ENCODE data around the gene IGF2R. TPM values are rescaled to one million over a fixed set of nuclear protein-coding genes. Genes with fewer than 3 reads are reported as not detected.
A peak's percentile ranks its signal among the peaks of the same experiment; 100 is the strongest.
"Not testable (repeated sequence)": the region's sequence is repeated elsewhere in the genome, so short reads cannot be mapped to it uniquely, and the experiment has no call there.

IGF2R gene
- 10 to 100 TPM; 55.1 to 59.1 (median 57.3) TPM for polyA plus RNA-seq (ENCODE audit: insufficient read length in 4 of 4)

GRCh38 chr6:159968295-159969203 is at the start of gene IGF2R:
Gene IGF2R, plus strand, starts transcription at chr6:159969082. Its CDS starts 165 bp downstream, at chr6:159969247.
- peak; percentile 68 to 86 (median 82) for DNase-seq (ENCODE audit: low read depth in 4 of 4, low spot score in 3 of 4)

GRCh38 chr6:159919800-159920199 is 49.1 kb upstream of the IGF2R start:
- DNase-seq (ENCODE audit: low read depth in 4 of 4, low spot score in 3 of 4), result no peak

- not testable (repeated sequence) for DNase-seq (ENCODE audit: low read depth in 4 of 4, low spot score in 3 of 4)
Observed at GRCh38 chr6:159924150-159924549, 44.7 kb upstream of the IGF2R start.

GRCh38 chr6:159926542-159927203 is 42.2 kb upstream of the IGF2R start:
- DNase-seq (ENCODE audit: low read depth in 4 of 4, low spot score in 3 of 4), result no peak

- DNase-seq (ENCODE audit: low read depth in 4 of 4, low spot score in 3 of 4), result peak in 1 of 4 donors; percentile 33
Observed at GRCh38 chr6:159929819-159930218, 39.1 kb upstream of the IGF2R start.

GRCh38 chr6:159931112-159931511 is 37.8 kb upstream of the IGF2R start:
- no peak for DNase-seq (ENCODE audit: low read depth in 4 of 4, low spot score in 3 of 4)

GRCh38 chr6:159931846-159932245 is 37.0 kb upstream of the IGF2R start:
- DNase-seq (ENCODE audit: low read depth in 4 of 4, low spot score in 3 of 4), result no peak

- no peak for DNase-seq (ENCODE audit: low read depth in 4 of 4, low spot score in 3 of 4)
Observed at GRCh38 chr6:159933077-159933476, 35.8 kb upstream of the IGF2R start.

- DNase-seq (ENCODE audit: low read depth in 4 of 4, low spot score in 3 of 4), result no peak
Observed at GRCh38 chr6:159934181-159934580, 34.7 kb upstream of the IGF2R start.

GRCh38 chr6:159935065-159935464 is 33.8 kb upstream of the IGF2R start:
- no peak for DNase-seq (ENCODE audit: low read depth in 4 of 4, low spot score in 3 of 4)

GRCh38 chr6:159935633-159936032 is 33.2 kb upstream of the IGF2R start:
- no peak for DNase-seq (ENCODE audit: low read depth in 4 of 4, low spot score in 3 of 4)

GRCh38 chr6:159939591-159940016 is 29.3 kb upstream of the IGF2R start:
- DNase-seq (ENCODE audit: low read depth in 4 of 4, low spot score in 3 of 4), result no peak

- DNase-seq (ENCODE audit: low read depth in 4 of 4, low spot score in 3 of 4), result no peak
Observed at GRCh38 chr6:159941286-159942113, 27.4 kb upstream of the IGF2R start.

- DNase-seq (ENCODE audit: low read depth in 4 of 4, low spot score in 3 of 4), result no peak
Observed at GRCh38 chr6:159943101-159943632, 25.7 kb upstream of the IGF2R start.

- DNase-seq (ENCODE audit: low read depth in 4 of 4, low spot score in 3 of 4), result no peak
Observed at GRCh38 chr6:159943968-159944598, 24.8 kb upstream of the IGF2R start.

GRCh38 chr6:159945801-159946392 is 23.0 kb upstream of the IGF2R start:
- DNase-seq (ENCODE audit: low read depth in 4 of 4, low spot score in 3 of 4), result no peak

GRCh38 chr6:159946912-159947311 is 22.0 kb upstream of the IGF2R start:
- DNase-seq (ENCODE audit: low read depth in 4 of 4, low spot score in 3 of 4), result no peak

GRCh38 chr6:159948199-159948598 is 20.7 kb upstream of the IGF2R start:
- no peak for DNase-seq (ENCODE audit: low read depth in 4 of 4, low spot score in 3 of 4)

GRCh38 chr6:159951772-159952171 is 17.1 kb upstream of the IGF2R start:
- DNase-seq (ENCODE audit: low read depth in 4 of 4, low spot score in 3 of 4), result no peak
